Transverse colon (tissue), 3 donors: Measurements from ENCODE around the gene FFAR3.

Experiments used
- EP300 ChIP-seq: sonication (generic); formaldehyde crosslinking; IDR thresholded peaks from one replicate; pipeline ENCODE4 v1.6.1; 2017; ENCODE audit warnings: antibody characterized with exemption, low read depth
- POLR2A ChIP-seq: fragments of 450-650 bp; IDR thresholded peaks from one replicate; pipeline ENCODE4 v1.6.1; 2016; ENCODE audit warnings: antibody characterized with exemption, mild to moderate bottlenecking, moderate library complexity
- TF ChIP-seq, protein P1 (sequence below), 5 experiments: fragments of 200-600 bp in 3 of 5; fragments of 450-650 bp in 2 of 5; sonication (generic) in 3 of 5; IDR thresholded peaks; 1 replicate in 2 of 5; 2 replicates in 3 of 5; pipeline ENCODE4 v1.5.1; 2016 to 2017; ENCODE audit warnings: antibody characterized with exemption in 5 of 5, inconsistent platforms in 3 of 5, mild to moderate bottlenecking in 2 of 5, moderate library complexity in 1 of 5

DNA sequence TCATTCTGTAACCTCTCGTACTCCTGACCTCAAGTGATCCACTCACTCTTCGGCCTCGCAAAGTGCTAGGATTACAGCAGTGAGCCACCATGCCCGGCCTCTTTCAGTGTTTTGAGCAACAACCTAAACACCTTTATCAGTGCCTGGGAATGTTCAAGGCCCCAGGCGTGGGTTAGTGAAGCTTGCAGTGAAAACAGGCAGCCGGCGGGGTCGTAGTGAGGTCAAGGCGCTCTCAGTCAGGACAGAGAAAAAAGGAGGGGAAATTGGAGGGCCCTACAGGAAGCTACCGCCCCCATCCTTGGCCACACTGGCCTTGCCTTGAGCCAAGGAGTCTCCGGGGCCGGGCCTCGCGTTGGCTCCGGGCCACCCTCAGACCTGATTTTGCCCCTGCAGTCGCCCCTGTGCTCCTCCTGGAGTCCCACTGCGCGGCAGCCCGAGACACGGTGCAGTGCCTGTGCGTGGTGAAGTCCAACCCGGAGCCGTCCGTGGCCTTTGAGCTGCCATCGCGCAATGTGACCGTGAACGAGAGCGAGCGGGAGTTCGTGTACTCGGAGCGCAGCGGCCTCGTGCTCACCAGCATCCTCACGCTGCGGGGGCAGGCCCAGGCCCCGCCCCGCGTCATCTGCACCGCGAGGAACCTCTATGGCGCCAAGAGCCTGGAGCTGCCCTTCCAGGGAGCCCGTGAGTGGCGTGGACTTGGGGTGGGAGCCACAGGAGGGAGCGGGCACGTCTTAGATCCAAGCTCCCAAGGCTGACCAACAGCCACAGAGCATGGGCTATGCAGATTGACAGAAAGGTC is 48.6 kb upstream of the FFAR3 start:
- TF ChIP-seq, protein P1, sequence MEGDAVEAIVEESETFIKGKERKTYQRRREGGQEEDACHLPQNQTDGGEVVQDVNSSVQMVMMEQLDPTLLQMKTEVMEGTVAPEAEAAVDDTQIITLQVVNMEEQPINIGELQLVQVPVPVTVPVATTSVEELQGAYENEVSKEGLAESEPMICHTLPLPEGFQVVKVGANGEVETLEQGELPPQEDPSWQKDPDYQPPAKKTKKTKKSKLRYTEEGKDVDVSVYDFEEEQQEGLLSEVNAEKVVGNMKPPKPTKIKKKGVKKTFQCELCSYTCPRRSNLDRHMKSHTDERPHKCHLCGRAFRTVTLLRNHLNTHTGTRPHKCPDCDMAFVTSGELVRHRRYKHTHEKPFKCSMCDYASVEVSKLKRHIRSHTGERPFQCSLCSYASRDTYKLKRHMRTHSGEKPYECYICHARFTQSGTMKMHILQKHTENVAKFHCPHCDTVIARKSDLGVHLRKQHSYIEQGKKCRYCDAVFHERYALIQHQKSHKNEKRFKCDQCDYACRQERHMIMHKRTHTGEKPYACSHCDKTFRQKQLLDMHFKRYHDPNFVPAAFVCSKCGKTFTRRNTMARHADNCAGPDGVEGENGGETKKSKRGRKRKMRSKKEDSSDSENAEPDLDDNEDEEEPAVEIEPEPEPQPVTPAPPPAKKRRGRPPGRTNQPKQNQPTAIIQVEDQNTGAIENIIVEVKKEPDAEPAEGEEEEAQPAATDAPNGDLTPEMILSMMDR (IDR thresholded peaks at IDR 0.05): no peak
- no peak for TF ChIP-seq POLR2A
- no peak for TF ChIP-seq EP300
